NCI-H446 (cell line): ENCODE results near the gene PODXL.
"Not testable (repeated sequence)": the region's sequence is repeated elsewhere in the genome, so short reads cannot be mapped to it uniquely, and the experiment has no call there.

Experiments
- DNase-seq, 2 experiments: peaks; one replicate each; lab custom pipeline; 2025; lab: John Stamatoyannopoulos, UW

PODXL gene

GRCh38 chr7:131537571-131537978 is 18.9 kb downstream of the PODXL start:
- DNase-seq: no peak

- DNase-seq: no peak
These were observed 20.0 kb downstream of the PODXL start for GRCh38 chr7:131536361-131536849.

GRCh38 chr7:131533566-131534561 is 22.6 kb downstream of the PODXL start:
- DNase-seq: no peak

- no peak for DNase-seq
These were observed 23.3 kb downstream of the PODXL start for GRCh38 chr7:131533151-131533559.

GRCh38 chr7:131532570-131533091 is 23.8 kb downstream of the PODXL start:
- no peak for DNase-seq

GRCh38 chr7:131530137-131530536 is 26.3 kb downstream of the PODXL start:
- no peak for DNase-seq

- no peak for DNase-seq
These were observed 26.8 kb downstream of the PODXL start for GRCh38 chr7:131529617-131530016.

GRCh38 chr7:131529179-131529578 is 27.2 kb downstream of the PODXL start:
- no peak for DNase-seq

- no peak for DNase-seq
These were observed 29.0 kb downstream of the PODXL start for GRCh38 chr7:131527456-131527855.

GRCh38 chr7:131525820-131526219 is 30.6 kb downstream of the PODXL start:
- DNase-seq: no peak

GRCh38 chr7:131524703-131525102 is 31.7 kb downstream of the PODXL start:
- no peak for DNase-seq

GRCh38 chr7:131524115-131524514 is 32.3 kb downstream of the PODXL start:
- no peak for DNase-seq

GRCh38 chr7:131522325-131522930 is 34.0 kb downstream of the PODXL start:
- DNase-seq: no peak

GRCh38 chr7:131521651-131522163 is 34.7 kb downstream of the PODXL start:
- DNase-seq: no peak

- no peak for DNase-seq
These were observed 37.8 kb downstream of the PODXL start for GRCh38 chr7:131518626-131519025.

GRCh38 chr7:131517218-131517923 is 39.1 kb downstream of the PODXL start:
- DNase-seq: no peak

- DNase-seq: not testable (repeated sequence)
These were observed 41.0 kb downstream of the PODXL start for GRCh38 chr7:131515471-131515870.

GRCh38 chr7:131513245-131514061 is 43.0 kb downstream of the PODXL start:
- DNase-seq: peak; percentile 53 to 73

- DNase-seq: no peak
These were observed 44.5 kb downstream of the PODXL start for GRCh38 chr7:131511774-131512535.

- DNase-seq: no peak
These were observed 45.4 kb downstream of the PODXL start for GRCh38 chr7:131511071-131511470.
